IMR-90 (cell line): ENCODE measurements around the gene C3orf22. TPM values are rescaled to one million over a fixed set of nuclear protein-coding genes. Genes with fewer than 3 reads are reported as not detected.

Experiments
- ATAC-seq: fragments of 200-7000 bp; cut with Tn5 transposase; 2 replicates; pipeline ENCODE4 v1.9.1; 2020; ENCODE audit warnings: low read depth, mild to moderate bottlenecking, moderate library complexity
- BruUV-seq: library from RNA; stranded (reverse); fragments of 400-500 nt; replicated peaks from 2 replicates; lab custom pipeline; 2021; lab: Mats Ljungman, UMichigan
- CTCF ChIA-PET: fragments of 300-600 bp; formaldehyde crosslinking; extraction: SDS; loops from one replicate; lab custom pipeline; 2021; ENCODE audit warnings: antibody characterized with exemption; lab: Yijun Ruan, JAX
- POLR2A ChIA-PET: fragments of 300-600 bp; sonication (Branson Sonifier 250); formaldehyde crosslinking; loops from one replicate; lab custom pipeline; 2022; ENCODE audit warnings: antibody characterized with exemption; ENCODE audit not compliant: unreplicated experiment; lab: Charles Lee
- DNase-seq: peaks from one replicate; pipeline ENCODE4 v3.0.0; 2013
- H2AFZ ChIP-seq: replicated peaks from 2 replicates; pipeline ENCODE3; 2013; ENCODE audit warnings: low read length, mild to moderate bottlenecking; ENCODE audit not compliant: poor library complexity
- H2AK5ac ChIP-seq: 2 replicates; pipeline ENCODE4 v1.6.1; 2013; ENCODE audit warnings: low read depth, low read length, inconsistent platforms
- H2AK9ac ChIP-seq: replicated peaks from 2 replicates; pipeline ENCODE3; 2013; ENCODE audit warnings: mild to moderate bottlenecking, low read depth, low read length, moderate library complexity; ENCODE audit not compliant: poor library complexity
- H2BK120ac ChIP-seq: 2 replicates; pipeline ENCODE4 v1.6.1; 2013; ENCODE audit warnings: low read depth, low read length, inconsistent platforms
- H2BK15ac ChIP-seq: 3 replicates; pipeline ENCODE4 v1.6.1; 2013; ENCODE audit warnings: low read depth, low read length, inconsistent platforms
- H2BK20ac ChIP-seq: 2 replicates; pipeline ENCODE4 v1.6.1; 2013; ENCODE audit warnings: low read depth, mild to moderate bottlenecking, inconsistent platforms, low read length, moderate library complexity
- H2BK5ac ChIP-seq: 2 replicates; pipeline ENCODE4 v1.6.1; 2013; ENCODE audit warnings: mild to moderate bottlenecking, low read depth, low read length, inconsistent platforms; ENCODE audit not compliant: poor library complexity, severe bottlenecking
- H3K14ac ChIP-seq: replicated peaks from 2 replicates; pipeline ENCODE4 v1.6.1; 2013; ENCODE audit warnings: low read depth, low read length, inconsistent platforms
- H3K18ac ChIP-seq: 2 replicates; pipeline ENCODE4 v1.6.1; 2013; ENCODE audit warnings: low read depth, low read length, control low read depth
- H3K23ac ChIP-seq: 2 replicates; pipeline ENCODE4 v1.6.1; 2013; ENCODE audit warnings: low read depth, low read length, inconsistent platforms
- H3K27ac ChIP-seq: 2 replicates; pipeline ENCODE4 v1.5.1; 2013; ENCODE audit warnings: mild to moderate bottlenecking, control low read depth, low read length; ENCODE audit not compliant: insufficient read depth
- H3K27me3 ChIP-seq: 2 replicates; pipeline ENCODE4 v1.6.1; 2013; ENCODE audit warnings: low read length; ENCODE audit not compliant: control insufficient read depth, insufficient read depth
- H3K36me3 ChIP-seq: 2 replicates; pipeline ENCODE4 v1.6.1; 2013; ENCODE audit warnings: low read length, mixed read lengths; ENCODE audit not compliant: control insufficient read depth, insufficient read depth
- H3K4ac ChIP-seq: 2 replicates; pipeline ENCODE4 v1.6.1; 2013; ENCODE audit warnings: low read depth, low read length, inconsistent platforms
- H3K4me1 ChIP-seq: 2 replicates; pipeline ENCODE4 v1.6.1; 2013; ENCODE audit warnings: low read length, mixed read lengths; ENCODE audit not compliant: control insufficient read depth, insufficient read depth
- H3K4me2 ChIP-seq: 2 replicates; pipeline ENCODE4 v1.6.1; 2013; ENCODE audit warnings: low read depth, mild to moderate bottlenecking, control low read depth, low read length, moderate library complexity
- H3K4me3 ChIP-seq: 2 replicates; pipeline ENCODE4 v1.5.1; 2013; ENCODE audit warnings: low read depth, mild to moderate bottlenecking, control low read depth, low read length, moderate library complexity; ENCODE audit not compliant: insufficient read depth
- H3K56ac ChIP-seq: 2 replicates; pipeline ENCODE4 v1.6.1; 2013; ENCODE audit warnings: low read length, inconsistent platforms; ENCODE audit not compliant: insufficient read depth; ENCODE audit errors: extremely low read depth
- H3K79me1 ChIP-seq, 2 experiments: 2 replicates each; pipeline ENCODE4 v1.6.1; 2013; ENCODE audit warnings: low read length in 2 of 2, inconsistent platforms in 1 of 2, low read depth in 1 of 2
- H3K9ac ChIP-seq: 2 replicates; pipeline ENCODE4 v1.6.1; 2013; ENCODE audit warnings: low read depth, low read length, control low read depth
- H3K9me1 ChIP-seq: 2 replicates; pipeline ENCODE4 v1.6.1; 2013; ENCODE audit warnings: low read length, inconsistent platforms; ENCODE audit not compliant: insufficient read depth
- H3K9me3 ChIP-seq: 2 replicates; pipeline ENCODE4 v1.6.1; 2013; ENCODE audit warnings: low read length; ENCODE audit not compliant: control insufficient read depth, insufficient read depth
- H4K20me1 ChIP-seq: 2 replicates; pipeline ENCODE4 v1.6.1; 2013; ENCODE audit warnings: low read length, inconsistent platforms; ENCODE audit not compliant: insufficient read depth
- H4K5ac ChIP-seq: 2 replicates; pipeline ENCODE4 v1.6.1; 2013; ENCODE audit warnings: mild to moderate bottlenecking, low read depth, low read length, control low read depth
- H4K8ac ChIP-seq, 2 experiments: 2 replicates each; pipeline ENCODE4 v1.6.1; 2013; ENCODE audit warnings: low read depth in 2 of 2, low read length in 2 of 2, control low read depth in 1 of 2, inconsistent platforms in 1 of 2
- H4K91ac ChIP-seq: 2 replicates; pipeline ENCODE4 v1.6.1; 2013; ENCODE audit warnings: low read depth, low read length, inconsistent platforms; ENCODE audit not compliant: insufficient read depth
- BHLHE40 ChIP-seq: fragments of 150-350 bp; IDR thresholded peaks from 2 replicates; pipeline ENCODE4 v1.6.1; 2016; ENCODE audit warnings: mild to moderate bottlenecking, low read depth, low read length
- CEBPB ChIP-seq: IDR thresholded peaks from 2 replicates; pipeline ENCODE4 v1.6.1; 2012; ENCODE audit warnings: low read depth, low read length, improper control_type of control experiment
- CHD1 ChIP-seq: IDR thresholded peaks from 2 replicates; pipeline ENCODE4 v1.6.1; 2012; ENCODE audit warnings: low read depth, low read length, improper control_type of control experiment
- CTCF ChIP-seq: conservative IDR thresholded peaks from 2 replicates; pipeline ENCODE4 v1.5.1; 2012; ENCODE audit warnings: mild to moderate bottlenecking, low read depth, low read length, improper control_type of control experiment
- ELK1 ChIP-seq: fragments of 150-350 bp; IDR thresholded peaks from 2 replicates; pipeline ENCODE4 v1.6.1; 2016; ENCODE audit warnings: low read depth, mild to moderate bottlenecking, low read length, moderate library complexity, borderline replicate concordance
- FOS ChIP-seq: fragments of 150-350 bp; IDR thresholded peaks from 2 replicates; pipeline ENCODE4 v1.6.1; 2016; ENCODE audit warnings: low read depth, low read length
- MAFK ChIP-seq: IDR thresholded peaks from 2 replicates; pipeline ENCODE4 v1.6.1; 2012; ENCODE audit warnings: low read depth, low read length, improper control_type of control experiment
- MAZ ChIP-seq: IDR thresholded peaks from 2 replicates; pipeline ENCODE4 v1.6.1; 2012; ENCODE audit warnings: low read depth, mild to moderate bottlenecking, low read length, improper control_type of control experiment, moderate library complexity, borderline replicate concordance
- MXI1 ChIP-seq: IDR thresholded peaks from 2 replicates; pipeline ENCODE4 v1.6.1; 2012; ENCODE audit warnings: low read depth, mild to moderate bottlenecking, low read length, moderate library complexity, borderline replicate concordance
- NFE2L2 ChIP-seq: fragments of 150-350 bp; IDR thresholded peaks from 2 replicates; pipeline ENCODE4 v1.6.1; 2016; ENCODE audit warnings: low read depth, mild to moderate bottlenecking, low read length
- POLR2A ChIP-seq: IDR thresholded peaks from 2 replicates; pipeline ENCODE4 v1.6.1; 2012; ENCODE audit warnings: mild to moderate bottlenecking, low read depth, low read length
- RAD21 ChIP-seq: IDR thresholded peaks from 2 replicates; pipeline ENCODE4 v1.6.1; 2012; ENCODE audit warnings: low read length, improper control_type of control experiment
- RCOR1 ChIP-seq: IDR thresholded peaks from 2 replicates; pipeline ENCODE4 v1.6.1; 2012; ENCODE audit warnings: mild to moderate bottlenecking, low read length, improper control_type of control experiment; ENCODE audit not compliant: insufficient replicate concordance
- RFX5 ChIP-seq: IDR thresholded peaks from 2 replicates; pipeline ENCODE4 v1.8.0; 2012; ENCODE audit warnings: low read depth, mild to moderate bottlenecking, low read length, moderate library complexity
- SMC3 ChIP-seq: fragments of 150-350 bp; IDR thresholded peaks from 2 replicates; pipeline ENCODE4 v1.6.1; 2016; ENCODE audit warnings: low read depth, mild to moderate bottlenecking, antibody characterized with exemption, low read length, moderate library complexity
- USF2 ChIP-seq: fragments of 150-350 bp; IDR thresholded peaks from 2 replicates; pipeline ENCODE4 v1.6.1; 2017; ENCODE audit warnings: mild to moderate bottlenecking, antibody characterized with exemption, low read length, low read depth
- WGBS, 2 experiments: methylation state at CpG; one replicate each; pipeline versions ENCODE4 v1.1.5 to v1.1.7; 2013; ENCODE audit warnings: missing lambda C conversion rate in 2 of 2; ENCODE audit not compliant: insufficient read length in 1 of 2; ENCODE audit errors: extremely low coverage in 2 of 2; 5-methylcytosine and 5-hydroxymethylcytosine counted together
- dilution Hi-C: fragments of 300-500 bp; cut with HindIII; formaldehyde crosslinking; loops from one replicate; pipeline ENCODE4 v1.14.3; 2018; ENCODE audit warnings: low sequenced_read_pairs; ENCODE audit not compliant: unreplicated experiment
- in situ Hi-C: fragments of 300-500 bp; cut with MboI; formaldehyde crosslinking; loops from 3 replicates; pipeline ENCODE4 v1.14.3; 2019; ENCODE audit warnings: low sequenced_read_pairs, inconsistent platforms, mixed read lengths
- intact Hi-C: fragments of 100-400 bp; cut with micrococcal nuclease; formaldehyde crosslinking; loops from 2 replicates; pipeline ENCODE4 v1.10.0; 2022
- polyA plus RNA-seq, 3 experiments: library from polyadenylated mRNA; depleted of rRNA; stranded (reverse); fragments of >200 nt; gene quantifications; 2 replicates each; pipeline ENCODE4 v1.2.3, GENCODE V29; 2012; ENCODE audit warnings: low replicate concordance in 1 of 3
- total RNA-seq: library from RNA; depleted of rRNA; stranded (reverse); fragments of >200 nt; gene quantifications from 2 replicates; pipeline ENCODE4 v1.2.3, GENCODE V29; 2012

Gene C3orf22
- total and polyA plus RNA-seq, 2 of the 4 experiments (the other 2 are of a cell fraction), result not detected

- intact Hi-C loops (no loop called here), dilution Hi-C loops (no loop called here), in situ Hi-C loops (no loop called here)
- Histone ChIP-seq H2BK15ac (no peak overlapping the region), H3K27me3 (peaks cover 5% of the 10 kb centered on the region; the same call in 1 of the 2 replicates), H4K5ac (no peak overlapping the region), H4K91ac (no peak overlapping the region), H3K4me1 (no peaks in the 10 kb centered on the region), H3K9ac (no peak overlapping the region), H2AK5ac (no peak overlapping the region), H3K4me2 (no peak overlapping the region), H4K20me1 (no peaks in the 10 kb centered on the region), H3K9me1 (no peaks in the 10 kb centered on the region), H3K14ac (no peak overlapping the region), H3K23ac (no peak overlapping the region), H2BK120ac (no peak overlapping the region), H3K18ac (no peak overlapping the region), H3K79me1 (no peaks in the 10 kb centered on the region), H2BK5ac (no peak overlapping the region), H2AK9ac (no peak overlapping the region), H3K27ac (no peak overlapping the region), H3K4me3 (no peak overlapping the region), H3K4ac (no peak overlapping the region), H4K8ac (no peak overlapping the region), H2BK20ac (no peak overlapping the region), H3K56ac (no peak overlapping the region), H3K36me3 (no peaks in the 10 kb centered on the region), H2AFZ (no peak overlapping the region), H3K9me3 (no peaks in the 10 kb centered on the region)
- TF ChIP-seq MAZ (no peak), POLR2A (no peak), CHD1 (no peak), USF2 (no peak), RAD21 (no peak), BHLHE40 (no peak), CEBPB (no peak), MXI1 (no peak), NFE2L2 (no peak), MAFK (no peak), SMC3 (no peak), RCOR1 (no peak), ELK1 (no peak), FOS (no peak), RFX5 (no peak), CTCF (no peak)
- WGBS, 2 experiments, result 84% methylated on average over 3 of the region's 10 CpGs; no CpG with 5 or more reads in 1 of the 2 experiments
- ChIA-PET CTCF (no interaction called here), POLR2A (no interaction called here)
- ATAC-seq (no peak), DNase-seq (no peak)
- BruUV-seq, result no TSS peak
Observed at GRCh38 chr3:126503701-126504100, 55.0 kb downstream of the C3orf22 start.
